ENCODE data around the gene CAPN7. TPM values are rescaled to one million over a fixed set of nuclear protein-coding genes. Genes with fewer than 3 reads are reported as not detected.

CAPN7 gene
- 39.3 and 60.7 TPM in 2 replicates for total RNA-seq

DNA sequence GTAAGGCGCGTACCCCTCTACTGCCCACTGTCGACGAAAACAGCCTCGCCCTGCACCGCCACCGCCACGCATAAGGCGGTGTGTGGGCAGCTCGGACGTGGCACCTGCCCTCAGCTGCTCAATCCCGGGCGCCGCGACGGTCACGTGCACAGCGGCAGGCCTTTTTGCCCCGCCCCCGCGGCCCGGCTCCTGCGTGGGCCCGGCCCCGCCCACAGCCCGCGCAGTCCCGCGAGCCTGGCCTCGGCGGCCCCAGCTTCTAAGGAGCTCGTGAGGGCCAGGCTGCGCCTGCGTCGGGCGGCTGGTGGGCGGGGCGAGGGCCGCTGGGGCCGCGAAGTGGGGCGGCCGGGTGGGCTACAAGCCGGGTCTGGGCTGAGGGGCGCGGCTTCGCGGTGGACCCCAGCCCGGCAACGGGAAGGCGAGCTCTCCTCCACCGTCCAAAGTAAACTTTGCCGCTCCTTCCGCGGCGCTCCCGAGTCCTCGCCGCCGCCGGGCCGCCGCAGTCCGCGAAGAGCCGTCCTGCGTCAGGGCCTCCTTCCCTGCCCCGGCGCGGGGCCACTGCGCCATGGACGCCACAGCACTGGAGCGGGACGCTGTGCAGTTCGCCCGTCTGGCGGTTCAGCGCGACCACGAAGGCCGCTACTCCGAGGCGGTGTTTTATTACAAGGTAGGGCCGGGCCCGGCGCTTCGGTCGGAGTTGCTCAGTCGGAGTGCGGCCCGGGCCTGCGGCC, at the start of gene CAPN7:
CAPN7 (plus strand) TSS at position 313 of the 728 bp plus-strand sequence; CDS start at position 563, 250 bp downstream.

Other genes with a start within 250 kb of the CAPN7 start
- gene MRPS25, start 140.9 kb upstream of the CAPN7 start, total RNA-seq: 12.3 and 13.5 TPM in 2 replicates
- gene RBSN, start 107.1 kb upstream of the CAPN7 start, total RNA-seq: 32.2 and 39.9 TPM in 2 replicates
- 35.1 and 36.3 TPM in 2 replicates for gene SH3BP5, start 126.3 kb downstream of the CAPN7 start, total RNA-seq
- 21.6 and 23.1 TPM in 2 replicates for gene METTL6, start 221.3 kb downstream of the CAPN7 start, total RNA-seq
- 21.1 and 26.3 TPM in 2 replicates for gene EAF1, start 221.4 kb downstream of the CAPN7 start, total RNA-seq

All from hair follicle dermal papilla cell (primary cell).